Uterus (tissue), 2 donors: ENCODE data around the gene TCN2.

Experiments
- CTCF ChIP-seq, 4 experiments: fragments of 200-600 bp in 2 of 4; fragments of 450-650 bp in 2 of 4; sonication (generic) in 2 of 4; IDR thresholded peaks; one replicate each; pipeline ENCODE4 v1.5.1; 2016 to 2019; ENCODE audit warnings: antibody characterized with exemption in 4 of 4, mild to moderate bottlenecking in 2 of 4, moderate library complexity in 1 of 4
- POLR2A ChIP-seq, 2 donors: fragments of 450-650 bp; IDR thresholded peaks; one replicate each; pipeline ENCODE4 v1.6.1; 2016; ENCODE audit warnings: antibody characterized with exemption in 2 of 2, mild to moderate bottlenecking in 1 of 2, moderate library complexity in 1 of 2

DNA sequence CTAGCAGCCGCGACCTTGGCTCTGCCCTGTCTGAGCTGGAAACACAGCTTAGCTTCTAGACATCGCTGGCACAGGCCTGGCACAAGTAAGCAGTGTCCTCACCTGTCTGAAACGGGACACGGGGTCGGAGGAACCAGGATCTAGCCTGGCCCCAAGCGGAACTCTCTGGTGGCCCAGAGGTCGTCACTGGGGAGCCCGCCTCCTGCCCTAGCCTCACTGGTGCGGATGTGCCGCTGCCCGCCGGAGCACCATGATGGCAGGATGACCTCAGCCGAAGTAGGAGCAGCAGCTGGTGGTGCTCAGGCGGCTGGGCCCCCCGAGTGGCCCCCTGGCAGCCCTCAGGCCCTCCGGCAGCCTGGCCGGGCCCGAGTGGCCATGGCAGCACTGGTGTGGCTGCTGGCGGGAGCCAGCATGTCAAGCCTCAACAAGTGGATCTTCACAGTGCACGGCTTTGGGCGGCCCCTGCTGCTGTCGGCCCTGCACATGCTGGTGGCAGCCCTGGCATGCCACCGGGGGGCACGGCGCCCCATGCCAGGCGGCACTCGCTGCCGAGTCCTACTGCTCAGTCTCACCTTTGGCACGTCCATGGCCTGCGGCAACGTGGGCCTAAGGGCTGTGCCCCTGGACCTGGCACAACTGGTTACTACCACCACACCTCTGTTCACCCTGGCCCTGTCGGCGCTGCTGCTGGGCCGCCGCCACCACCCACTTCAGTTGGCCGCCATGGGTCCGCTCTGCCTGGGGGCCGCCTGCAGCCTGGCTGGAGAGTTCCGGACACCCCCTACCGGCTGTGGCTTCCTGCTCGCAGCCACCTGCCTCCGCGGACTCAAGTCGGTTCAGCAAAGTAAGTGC lies 29.5 kb downstream of the TCN2 start:
- TF ChIP-seq CTCF (IDR thresholded peaks at IDR 0.05) (no peak), POLR2A (IDR thresholded peaks at IDR 0.05) (no peak)
